ENCODE measurements around the gene SLC25A34. TPM values are rescaled to one million over a fixed set of nuclear protein-coding genes. Genes with fewer than 3 reads are reported as not detected.

SLC25A34 gene
- total RNA-seq, 1 donor from 2014 or later = 3.5 TPM

DNA sequence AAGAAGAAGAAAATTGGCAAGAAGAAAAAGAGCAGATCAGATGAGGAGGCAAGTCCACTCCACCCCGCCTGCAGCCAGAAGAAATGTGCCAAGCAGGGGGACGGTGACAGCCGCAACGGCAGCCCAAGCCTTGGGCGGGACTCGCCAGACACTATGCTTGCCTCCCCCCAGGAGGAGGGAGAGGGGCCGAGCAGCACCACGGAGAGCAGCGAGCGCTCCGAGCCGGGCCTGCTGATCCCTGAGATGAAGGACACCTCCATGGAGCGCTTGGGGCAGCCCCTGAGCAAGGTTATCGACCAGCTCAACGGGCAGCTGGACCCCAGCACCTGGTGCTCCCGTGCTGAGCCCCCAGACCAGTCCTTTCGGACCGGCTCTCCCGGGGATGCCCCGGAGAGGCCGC, 9.0 kb upstream of the SLC25A34 start:
- Histone ChIP-seq H3K36me3 (peaks cover 95% of the 10 kb centered on the region), H3K4me3 (no peak overlapping the region), H3K27me3 (ENCODE audit: low read depth) (no peaks in the 10 kb centered on the region), H3K4me1 (no peaks in the 10 kb centered on the region), H3K9me3 (no peaks in the 10 kb centered on the region), H3K27ac (no peak overlapping the region)
- intact Hi-C loops (cut with DNase I) = no loop called here
- ATAC-seq (no peak), DNase-seq (no peak)
- no peak for TF ChIP-seq CTCF (IDR thresholded peaks at IDR 0.05)

DNA sequence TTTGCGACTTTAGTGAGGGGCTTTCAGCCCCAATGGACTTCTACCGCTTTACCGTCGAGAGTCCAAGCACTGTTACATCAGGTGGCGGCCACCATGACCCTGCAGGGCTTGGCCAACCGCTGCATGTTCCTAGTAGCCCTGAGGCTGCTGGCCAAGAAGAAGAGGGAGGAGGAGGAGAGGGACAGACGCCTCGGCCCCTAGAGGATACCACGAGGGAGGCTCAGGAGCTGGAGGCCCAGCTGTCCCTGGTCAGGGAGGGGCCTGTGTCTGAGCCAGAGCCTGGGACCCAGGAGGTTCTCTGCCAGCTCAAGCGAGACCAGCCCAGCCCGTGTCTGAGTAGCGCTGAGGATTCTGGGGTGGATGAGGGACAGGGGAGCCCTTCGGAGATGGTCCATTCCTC, 8.6 kb upstream of the SLC25A34 start:
- DNase-seq (no peak), ATAC-seq (no peak)
- no peak overlapping the region for H3K4me3 ChIP-seq
- intact Hi-C loops (cut with DNase I) = no loop called here
- no peak for TF ChIP-seq CTCF (IDR thresholded peaks at IDR 0.05)
- no peak overlapping the region for H3K27ac ChIP-seq
- no peaks in the 10 kb centered on the region for H3K9me3 ChIP-seq
- no peaks in the 10 kb centered on the region for H3K4me1 ChIP-seq
- peaks cover 95% of the 10 kb centered on the region for H3K36me3 ChIP-seq
- H3K27me3 ChIP-seq (ENCODE audit: low read depth) = no peaks in the 10 kb centered on the region

DNA sequence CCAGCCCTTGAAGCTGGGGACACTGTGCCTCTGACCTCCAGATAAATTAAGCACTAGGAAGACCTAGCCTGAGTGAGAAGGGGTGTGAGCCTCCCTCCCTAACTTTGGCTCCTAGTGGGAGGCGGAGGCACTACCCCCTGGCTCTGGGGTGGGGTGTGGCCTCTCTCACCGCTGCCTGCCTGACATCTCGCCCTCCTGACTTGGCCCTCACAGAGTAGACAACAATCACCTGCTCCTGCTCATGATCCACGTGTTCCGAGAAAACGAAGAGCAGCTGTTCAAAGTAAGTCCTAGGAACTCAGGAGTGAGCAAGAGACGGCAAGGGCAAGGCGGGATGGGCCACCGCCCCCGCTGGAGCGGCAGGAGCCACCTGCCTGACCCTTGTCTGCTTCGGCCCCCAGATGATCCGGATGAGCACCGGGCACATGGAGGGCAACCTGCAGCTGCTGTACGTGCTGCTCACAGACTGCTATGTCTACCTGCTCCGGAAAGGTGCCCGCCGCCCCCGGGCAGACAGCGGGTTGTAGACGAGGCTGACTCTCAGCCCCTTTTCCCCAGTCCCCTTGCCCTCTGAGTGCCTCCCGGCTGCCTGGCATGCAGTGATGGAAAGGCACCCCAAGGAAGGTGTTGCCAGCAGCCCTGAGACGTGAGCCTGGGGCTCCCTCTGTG, 8.1 kb upstream of the SLC25A34 start:
- Histone ChIP-seq H3K36me3 (peaks cover 95% of the 10 kb centered on the region), H3K9me3 (no peaks in the 10 kb centered on the region), H3K27ac (no peak overlapping the region), H3K4me3 (no peak overlapping the region), H3K27me3 (ENCODE audit: low read depth) (no peaks in the 10 kb centered on the region), H3K4me1 (no peaks in the 10 kb centered on the region)
- no peak for TF ChIP-seq CTCF (IDR thresholded peaks at IDR 0.05)
- DNase-seq = no peak
- intact Hi-C loops (cut with DNase I) = no loop called here
- no peak for ATAC-seq

DNA sequence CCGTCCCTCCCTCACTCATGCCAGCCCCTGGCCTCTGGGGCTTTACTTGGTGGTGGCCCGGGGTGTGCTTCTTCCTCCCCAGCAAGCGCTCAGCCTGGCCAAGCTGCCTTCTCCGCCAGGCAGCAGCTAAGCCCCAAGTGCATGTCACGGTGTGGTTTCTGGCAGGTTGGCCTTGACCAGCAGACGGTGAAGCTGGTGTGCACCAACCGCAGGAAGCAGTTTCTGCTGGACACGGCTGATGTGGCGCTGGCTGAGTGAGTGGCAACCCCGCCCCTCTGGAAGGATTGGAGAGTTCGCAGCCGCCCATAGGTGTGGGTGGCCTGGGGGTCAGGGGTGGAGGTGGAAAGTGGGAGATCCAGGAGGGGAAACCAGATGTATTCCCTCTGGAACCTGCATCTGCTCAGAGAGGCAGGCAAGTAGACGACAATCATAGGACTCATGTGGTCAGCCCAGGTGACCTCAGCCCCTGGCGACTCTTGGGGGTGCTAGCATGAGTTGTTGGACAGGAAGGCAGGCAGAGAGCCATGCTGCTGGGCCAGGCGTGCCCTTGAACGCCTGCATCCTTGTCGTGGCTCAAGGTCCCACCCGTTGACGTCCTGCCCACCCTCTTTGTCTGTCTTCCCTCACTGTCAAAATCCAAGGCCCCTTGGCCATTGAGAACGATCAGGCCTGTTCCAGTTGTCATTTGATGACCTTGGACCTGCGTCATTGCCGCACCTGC, 7.0 kb upstream of the SLC25A34 start:
- Histone ChIP-seq H3K9me3 (no peaks in the 10 kb centered on the region), H3K27ac (no peak overlapping the region), H3K27me3 (ENCODE audit: low read depth) (no peaks in the 10 kb centered on the region), H3K36me3 (peaks cover 96% of the 10 kb centered on the region), H3K4me3 (no peak overlapping the region), H3K4me1 (no peaks in the 10 kb centered on the region)
- ATAC-seq (no peak), DNase-seq (no peak)
- intact Hi-C loops (cut with DNase I) = no loop called here
- TF ChIP-seq CTCF (IDR thresholded peaks at IDR 0.05) = no peak

- H3K36me3 ChIP-seq = peaks cover 96% of the 10 kb centered on the region
- intact Hi-C loops (cut with DNase I) = no loop called here
- no peaks in the 10 kb centered on the region for H3K27me3 ChIP-seq (ENCODE audit: low read depth)
- H3K4me3 ChIP-seq = no peak overlapping the region
- ATAC-seq (no peak), DNase-seq (no peak)
- H3K9me3 ChIP-seq = no peaks in the 10 kb centered on the region
- no peak for TF ChIP-seq CTCF (IDR thresholded peaks at IDR 0.05)
- no peak overlapping the region for H3K27ac ChIP-seq
- peaks cover 3% of the 10 kb centered on the region for H3K4me1 ChIP-seq
These were observed 5.6 kb upstream of the SLC25A34 start for GRCh38 chr1:15730423-15730822.

Data from lower lobe of right lung (tissue), 2 donors.